A673 (cell line): ENCODE results near the gene SH3BP2.

Source experiments
- CTCF ChIP-seq: fragments of 300-800, 200-600 bp; sonication (generic); conservative IDR thresholded peaks from 2 replicates; pipeline ENCODE4 v1.5.1; 2017; ENCODE audit warnings: low read depth, mild to moderate bottlenecking, antibody characterized with exemption, low read length, moderate library complexity, mixed read lengths
- EZH2 ChIP-seq: fragments of 200-600 bp; sonication (generic); IDR thresholded peaks from 2 replicates; pipeline ENCODE4 v1.6.1; 2017; ENCODE audit warnings: borderline replicate concordance, low read depth, mild to moderate bottlenecking, mixed read lengths, antibody characterized with exemption, low read length; ENCODE audit not compliant: poor library complexity, severe bottlenecking

- TF ChIP-seq CTCF (no peak), EZH2 (no peak)
Observed at GRCh38 chr4:2878346-2878745, 85.5 kb downstream of the SH3BP2 start.
